Body of pancreas (tissue), 4 donors: ENCODE results near the gene MAPK8.

ENCODE experiments used
- CTCF ChIP-seq, 7 experiments: fragments of 450-650 bp in 4 of 7; fragments of 200-600 bp in 3 of 7; sonication (generic) in 3 of 7; IDR thresholded peaks; one replicate each; pipeline ENCODE4 v1.5.1; 2016 to 2019; ENCODE audit warnings: antibody characterized with exemption in 7 of 7
- POLR2A ChIP-seq, 3 donors: fragments of 450-650 bp; IDR thresholded peaks; one replicate each; pipeline ENCODE4 v1.6.1; 2016; ENCODE audit warnings: antibody characterized with exemption in 3 of 3, mild to moderate bottlenecking in 2 of 3

GRCh38 chr10:48292616-48293015, 13.9 kb upstream of the MAPK8 start:
- no peak for TF ChIP-seq POLR2A (IDR thresholded peaks at IDR 0.05)
- TF ChIP-seq CTCF (IDR thresholded peaks at IDR 0.05) = no peak
